ENCODE results near the gene SERINC2. TPM values are rescaled to one million over a fixed set of nuclear protein-coding genes. Genes with fewer than 3 reads are reported as not detected.

The SERINC2 gene
- total RNA-seq, 1 experiment from 2014 or later, result 14.1 TPM

DNA sequence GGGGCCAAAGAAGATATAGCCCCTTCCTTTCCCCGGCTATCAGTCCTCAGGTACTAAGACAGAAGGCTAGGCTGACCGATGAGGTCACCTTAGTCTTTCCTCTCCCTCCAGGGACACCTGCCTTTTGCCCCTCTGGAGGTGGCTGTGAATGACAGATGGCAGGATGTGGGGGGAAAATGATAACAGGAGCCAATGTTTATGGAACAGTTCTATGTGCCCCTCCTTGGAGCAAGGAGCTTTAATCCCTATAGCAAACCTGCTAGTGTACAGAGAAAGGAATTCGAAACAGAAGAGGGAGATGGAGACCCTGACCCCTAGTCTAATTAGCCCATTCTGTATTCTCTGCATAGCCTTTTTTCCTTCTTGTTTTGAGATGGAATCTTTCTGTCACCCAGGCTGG, 28.1 kb downstream of the SERINC2 start:
- Histone ChIP-seq H3K27me3 (ENCODE audit: insufficient read depth, low read length) (no peaks in the 10 kb centered on the region), H4K91ac (ENCODE audit: insufficient read length, low read depth, low read length) (no peak overlapping the region), H4K8ac (replicated peaks; ENCODE audit: insufficient read length, low read depth, low read length) (no peak overlapping the region), H3K23ac (ENCODE audit: insufficient read length, low read depth, low read length) (no peak overlapping the region), H2BK20ac (ENCODE audit: low read depth, low read length, poor library complexity, severe bottlenecking) (no peak overlapping the region), H2BK15ac (ENCODE audit: low read depth, low read length) (no peak overlapping the region), H3K56ac (ENCODE audit: insufficient read length, low read depth, low read length) (no peak overlapping the region), H4K5ac (ENCODE audit: insufficient read length, low read depth, low read length) (no peak overlapping the region), H3K27ac (ENCODE audit: insufficient read length, low read depth, low read length) (no peak overlapping the region), H3K9ac (ENCODE audit: extremely low read depth, insufficient read length, low read length) (no peak overlapping the region), H4K20me1 (ENCODE audit: control insufficient read depth, insufficient read depth, insufficient read length) (no peaks in the 10 kb centered on the region), H3T11ph (ENCODE audit: low read length) (no peak overlapping the region), H3K4me1 (ENCODE audit: insufficient read depth, low read length) (no peaks in the 10 kb centered on the region), H3K14ac (ENCODE audit: insufficient read depth, low read length) (no peak overlapping the region), H3K79me2 (ENCODE audit: insufficient read depth, low read length) (no peaks in the 10 kb centered on the region), H3K9me3 (ENCODE audit: control insufficient read depth, low read depth, low read length) (no peaks in the 10 kb centered on the region), H3K4me2 (ENCODE audit: insufficient read depth, insufficient read length, low read length) (no peak overlapping the region), H2BK12ac (ENCODE audit: insufficient read length, low read depth, low read length) (no peak overlapping the region), H3K4ac (ENCODE audit: low read depth, low read length) (no peak overlapping the region), H2BK5ac (ENCODE audit: insufficient read length, low read length) (no peak overlapping the region), H2AFZ (ENCODE audit: low read length) (no peak overlapping the region), H2BK120ac (ENCODE audit: low read depth, low read length, poor library complexity, severe bottlenecking) (no peak overlapping the region), H3K79me1 (ENCODE audit: insufficient read depth, low read depth, low read length, poor library complexity, severe bottlenecking) (no peaks in the 10 kb centered on the region), H2AK5ac (ENCODE audit: insufficient read length, low read length) (no peak overlapping the region), H3K23me2 (ENCODE audit: insufficient read length, low read depth, low read length, poor library complexity, severe bottlenecking) (no peaks in the 10 kb centered on the region), H3K18ac (ENCODE audit: insufficient read length, low read depth, low read length) (no peak overlapping the region)
- WGBS (ENCODE audit: extremely low coverage, insufficient read length, low lambda C conversion rate), result no CpG with 5 or more reads among the region's 3 CpGs
- no peak for TF ChIP-seq CTCF (conservative IDR thresholded peaks at IDR 0.05)
- no peak overlapping the region for H3K27ac Mint-ChIP-seq
- H3K27me3 Mint-ChIP-seq (ENCODE audit: low read depth), result peaks cover 8% of the 10 kb centered on the region
- no peak overlapping the region for H3K4me3 Mint-ChIP-seq
- no peak for DNase-seq
- no peaks in the 10 kb centered on the region; a peak in 2 of 4 replicates for H3K4me1 Mint-ChIP-seq
- H3K9me3 Mint-ChIP-seq, result peaks cover 5 to 7% of the 10 kb centered on the region in 2 experiments; a peak in 3 of 5 replicates
- H3K36me3 Mint-ChIP-seq (ENCODE audit: insufficient read depth in 1 of 3, low read depth in 3 of 3), result no peaks in the 10 kb centered on the region; a peak in 1 of 7 replicates
